SW 1271 (cell line): Measurements from ENCODE around the gene KCNQ1.

Experiments
- DNase-seq, 2 experiments: peaks; one replicate each; lab custom pipeline; 2025; lab: John Stamatoyannopoulos, UW

Gene KCNQ1, protein sequence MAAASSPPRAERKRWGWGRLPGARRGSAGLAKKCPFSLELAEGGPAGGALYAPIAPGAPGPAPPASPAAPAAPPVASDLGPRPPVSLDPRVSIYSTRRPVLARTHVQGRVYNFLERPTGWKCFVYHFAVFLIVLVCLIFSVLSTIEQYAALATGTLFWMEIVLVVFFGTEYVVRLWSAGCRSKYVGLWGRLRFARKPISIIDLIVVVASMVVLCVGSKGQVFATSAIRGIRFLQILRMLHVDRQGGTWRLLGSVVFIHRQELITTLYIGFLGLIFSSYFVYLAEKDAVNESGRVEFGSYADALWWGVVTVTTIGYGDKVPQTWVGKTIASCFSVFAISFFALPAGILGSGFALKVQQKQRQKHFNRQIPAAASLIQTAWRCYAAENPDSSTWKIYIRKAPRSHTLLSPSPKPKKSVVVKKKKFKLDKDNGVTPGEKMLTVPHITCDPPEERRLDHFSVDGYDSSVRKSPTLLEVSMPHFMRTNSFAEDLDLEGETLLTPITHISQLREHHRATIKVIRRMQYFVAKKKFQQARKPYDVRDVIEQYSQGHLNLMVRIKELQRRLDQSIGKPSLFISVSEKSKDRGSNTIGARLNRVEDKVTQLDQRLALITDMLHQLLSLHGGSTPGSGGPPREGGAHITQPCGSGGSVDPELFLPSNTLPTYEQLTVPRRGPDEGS

DNA sequence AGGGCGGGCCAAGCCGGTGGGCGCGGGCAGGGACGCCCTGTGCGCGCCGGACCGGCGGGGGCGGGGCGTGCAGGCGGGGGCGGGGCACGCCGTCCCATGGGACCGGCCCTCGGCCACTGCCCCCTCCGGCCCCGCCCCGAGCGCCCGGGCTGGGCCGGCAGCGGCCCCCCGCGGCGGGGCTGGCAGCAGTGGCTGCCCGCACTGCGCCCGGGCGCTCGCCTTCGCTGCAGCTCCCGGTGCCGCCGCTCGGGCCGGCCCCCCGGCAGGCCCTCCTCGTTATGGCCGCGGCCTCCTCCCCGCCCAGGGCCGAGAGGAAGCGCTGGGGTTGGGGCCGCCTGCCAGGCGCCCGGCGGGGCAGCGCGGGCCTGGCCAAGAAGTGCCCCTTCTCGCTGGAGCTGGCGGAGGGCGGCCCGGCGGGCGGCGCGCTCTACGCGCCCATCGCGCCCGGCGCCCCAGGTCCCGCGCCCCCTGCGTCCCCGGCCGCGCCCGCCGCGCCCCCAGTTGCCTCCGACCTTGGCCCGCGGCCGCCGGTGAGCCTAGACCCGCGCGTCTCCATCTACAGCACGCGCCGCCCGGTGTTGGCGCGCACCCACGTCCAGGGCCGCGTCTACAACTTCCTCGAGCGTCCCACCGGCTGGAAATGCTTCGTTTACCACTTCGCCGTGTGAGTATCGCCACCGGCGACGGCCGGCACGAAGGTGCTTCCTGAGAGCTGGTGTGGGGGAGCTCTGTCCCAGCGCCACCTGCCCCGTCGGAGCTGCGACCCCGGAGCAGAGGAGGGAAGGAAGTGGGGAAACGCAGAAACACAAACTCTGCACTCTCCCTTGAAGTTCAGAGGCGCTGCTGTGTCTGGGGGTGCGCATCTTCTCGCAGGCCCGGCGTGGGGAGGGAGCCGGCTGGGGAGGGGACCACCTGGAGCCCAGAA is at the start of gene KCNQ1:
KCNQ1 (plus strand) TSS at position 188 of the 925 bp plus-strand sequence; CDS start at position 279, 91 bp downstream.
- peak in 1 of 2 experiments; percentile 33 for DNase-seq

DNA sequence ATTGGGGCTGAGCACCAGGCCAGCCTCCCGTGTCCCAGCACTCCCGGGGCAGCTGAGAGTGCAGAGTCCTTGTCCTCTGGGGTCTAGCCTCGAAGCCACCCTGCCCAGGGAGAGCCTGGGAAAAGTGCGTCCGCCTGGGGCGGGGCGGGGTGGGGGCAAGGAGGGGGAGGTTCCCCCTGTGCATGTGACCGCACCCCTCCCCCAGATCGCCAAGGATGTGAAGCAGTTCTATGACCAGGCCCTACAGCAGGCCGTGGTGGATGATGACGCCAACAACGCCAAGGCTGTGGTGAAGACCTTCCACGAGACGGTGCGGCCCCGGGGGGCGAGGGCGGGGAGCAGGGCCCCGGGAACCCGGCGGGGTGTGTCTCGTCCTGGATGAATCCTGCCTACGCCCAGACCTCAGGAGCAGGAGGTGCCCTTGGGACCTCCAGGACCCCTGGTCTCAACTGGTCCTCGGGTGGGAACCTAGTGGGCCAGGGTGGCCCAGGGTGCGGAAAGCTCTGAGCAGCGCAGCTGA is 49.5 kb upstream of the KCNQ1 start:
- no peak for DNase-seq

DNA sequence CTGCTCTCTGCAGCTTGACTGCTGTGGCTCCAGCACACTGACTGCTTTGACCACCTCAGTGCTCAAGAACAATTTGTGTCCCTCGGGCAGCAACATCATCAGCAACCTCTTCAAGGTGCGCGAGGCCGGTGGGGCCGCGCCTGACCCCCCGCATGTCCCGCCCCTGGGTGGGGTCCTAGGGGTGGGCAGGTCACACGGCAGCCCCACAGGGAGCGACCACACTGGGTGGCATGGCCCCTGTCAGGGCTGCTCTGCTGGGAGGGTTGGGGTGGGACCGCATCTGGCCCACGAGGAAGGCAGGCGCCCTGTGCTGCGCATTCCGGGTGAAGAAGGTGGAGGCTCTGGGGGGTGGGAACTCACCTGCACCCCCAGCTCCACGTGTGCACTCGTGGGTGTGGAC is 49.0 kb upstream of the KCNQ1 start:
- DNase-seq = no peak

DNA sequence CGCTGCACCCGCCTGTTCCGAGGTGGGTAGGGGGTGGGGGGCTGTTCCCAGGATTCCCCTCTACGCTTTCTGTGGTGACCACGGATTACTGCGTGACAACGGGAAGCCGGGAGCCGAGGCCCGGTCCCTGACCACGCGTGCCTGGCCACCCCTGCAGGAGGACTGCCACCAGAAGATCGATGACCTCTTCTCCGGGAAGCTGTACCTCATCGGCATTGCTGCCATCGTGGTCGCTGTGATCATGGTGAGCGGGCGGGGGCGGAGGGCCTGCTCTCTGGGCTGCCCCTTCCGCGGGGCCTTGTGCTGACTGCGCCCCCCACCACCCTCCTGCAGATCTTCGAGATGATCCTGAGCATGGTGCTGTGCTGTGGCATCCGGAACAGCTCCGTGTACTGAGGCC is 48.3 kb upstream of the KCNQ1 start:
- DNase-seq = no peak

DNA sequence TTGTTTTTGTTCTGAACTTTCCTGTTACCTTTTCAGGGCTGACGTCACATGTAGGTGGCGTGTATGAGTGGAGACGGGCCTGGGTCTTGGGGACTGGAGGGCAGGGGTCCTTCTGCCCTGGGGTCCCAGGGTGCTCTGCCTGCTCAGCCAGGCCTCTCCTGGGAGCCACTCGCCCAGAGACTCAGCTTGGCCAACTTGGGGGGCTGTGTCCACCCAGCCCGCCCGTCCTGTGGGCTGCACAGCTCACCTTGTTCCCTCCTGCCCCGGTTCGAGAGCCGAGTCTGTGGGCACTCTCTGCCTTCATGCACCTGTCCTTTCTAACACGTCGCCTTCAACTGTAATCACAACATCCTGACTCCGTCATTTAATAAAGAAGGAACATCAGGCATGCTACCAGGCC is 47.8 kb upstream of the KCNQ1 start:
- no peak for DNase-seq

DNA sequence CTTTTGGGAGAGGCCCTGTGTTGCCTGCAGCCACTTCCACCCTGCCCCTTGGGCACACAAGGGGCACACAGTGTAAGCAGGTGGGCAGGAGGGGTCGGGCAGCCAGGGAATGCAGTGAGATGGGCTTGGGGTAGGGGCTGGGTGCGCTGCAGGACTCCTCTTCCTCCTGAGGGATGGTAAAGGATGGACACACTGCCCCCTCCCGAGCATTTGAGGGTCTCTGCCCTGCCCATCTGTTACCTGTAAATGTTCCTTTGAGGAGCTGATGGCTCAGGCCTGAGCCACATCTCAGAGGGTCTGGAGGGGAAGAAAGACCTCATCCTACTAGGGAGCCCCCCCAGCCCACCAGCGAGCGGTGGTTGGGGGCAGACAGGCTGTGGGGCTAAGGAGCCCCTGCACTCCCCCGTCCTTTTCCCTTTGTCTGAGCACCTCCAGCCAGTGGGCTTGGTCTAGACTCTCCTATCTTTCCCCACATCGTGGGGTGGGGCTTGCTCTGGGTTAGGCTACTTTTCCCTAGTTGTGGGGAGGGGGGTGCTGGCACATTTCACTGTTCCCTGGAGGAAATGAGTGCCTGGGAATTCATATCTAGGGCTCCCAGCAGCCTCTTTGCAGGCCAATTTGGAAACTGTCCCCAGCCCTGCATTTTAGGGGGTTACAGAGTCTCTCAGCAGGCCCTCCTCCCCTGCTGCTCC is 46.0 kb upstream of the KCNQ1 start:
- no peak for DNase-seq

DNA sequence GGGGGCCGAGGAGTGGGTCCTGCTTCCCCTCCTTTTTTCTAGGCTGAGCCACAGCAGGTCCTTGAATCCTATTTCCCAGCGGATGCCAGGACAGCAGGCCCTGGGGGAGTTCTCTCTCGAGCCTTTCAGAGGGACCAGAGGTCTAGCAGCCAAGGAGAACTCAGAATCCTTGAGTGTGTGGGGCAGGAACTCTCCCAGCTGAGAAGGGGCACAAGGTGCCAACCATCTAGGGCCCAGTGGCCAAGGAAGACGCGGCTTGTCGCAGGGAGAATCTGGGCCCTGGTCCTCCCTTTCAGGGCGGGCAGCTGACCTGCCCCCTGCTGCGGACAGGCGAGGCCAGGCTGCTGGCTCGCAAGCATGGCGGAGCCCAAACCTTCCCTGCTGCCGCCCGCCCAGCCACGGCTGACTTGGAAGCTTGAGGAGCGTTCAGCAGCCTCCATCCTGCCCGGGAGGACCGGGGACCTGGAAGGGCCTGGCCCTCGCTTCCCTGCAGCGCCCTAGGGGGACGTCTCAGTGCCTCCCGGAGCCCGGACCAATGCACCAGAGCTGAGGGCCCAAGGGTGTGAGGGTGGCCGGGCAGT is 45.2 kb upstream of the KCNQ1 start:
- DNase-seq = no peak

DNA sequence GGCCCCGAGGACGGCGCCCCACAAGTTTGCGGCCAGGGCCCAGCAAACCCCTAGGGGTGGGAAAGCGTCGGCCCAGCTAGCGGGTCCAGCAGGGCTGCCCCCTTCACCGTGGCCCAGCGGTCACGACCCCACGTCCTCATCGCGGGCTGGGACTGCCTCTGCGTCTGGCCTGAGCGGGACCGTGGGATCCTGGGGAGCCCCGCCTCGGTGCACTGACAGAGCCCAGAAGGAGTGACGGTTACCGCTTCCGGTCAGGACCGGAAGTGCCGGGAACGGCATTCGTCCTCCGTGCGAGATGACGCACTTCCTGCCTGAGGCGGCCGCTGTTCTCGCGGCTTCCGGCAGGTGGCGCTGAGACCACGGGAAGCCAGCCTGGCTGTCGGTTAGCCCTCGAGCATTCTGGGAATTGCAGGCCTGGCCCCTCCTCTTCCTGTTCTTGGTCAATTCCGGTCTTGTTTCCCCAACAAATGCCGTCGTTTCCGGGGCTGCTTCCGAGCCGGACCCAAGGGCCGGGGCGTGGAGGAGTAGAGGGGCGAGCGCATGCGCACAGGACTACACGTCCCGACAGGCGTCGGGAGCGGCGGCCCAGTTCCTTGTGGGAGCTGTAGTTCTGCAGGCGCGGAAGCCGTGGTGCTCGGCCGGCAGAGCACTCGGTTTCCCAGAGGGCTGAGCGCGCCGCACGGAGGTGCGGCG is 44.6 kb upstream of the KCNQ1 start, which contains the start of gene TSSC4:
TSSC4 (plus strand) TSS at position 682 of the 693 bp plus-strand sequence. CDS start 1,884 bp downstream, outside the sequence.
- peak; percentile 98 to 99 for DNase-seq

DNA sequence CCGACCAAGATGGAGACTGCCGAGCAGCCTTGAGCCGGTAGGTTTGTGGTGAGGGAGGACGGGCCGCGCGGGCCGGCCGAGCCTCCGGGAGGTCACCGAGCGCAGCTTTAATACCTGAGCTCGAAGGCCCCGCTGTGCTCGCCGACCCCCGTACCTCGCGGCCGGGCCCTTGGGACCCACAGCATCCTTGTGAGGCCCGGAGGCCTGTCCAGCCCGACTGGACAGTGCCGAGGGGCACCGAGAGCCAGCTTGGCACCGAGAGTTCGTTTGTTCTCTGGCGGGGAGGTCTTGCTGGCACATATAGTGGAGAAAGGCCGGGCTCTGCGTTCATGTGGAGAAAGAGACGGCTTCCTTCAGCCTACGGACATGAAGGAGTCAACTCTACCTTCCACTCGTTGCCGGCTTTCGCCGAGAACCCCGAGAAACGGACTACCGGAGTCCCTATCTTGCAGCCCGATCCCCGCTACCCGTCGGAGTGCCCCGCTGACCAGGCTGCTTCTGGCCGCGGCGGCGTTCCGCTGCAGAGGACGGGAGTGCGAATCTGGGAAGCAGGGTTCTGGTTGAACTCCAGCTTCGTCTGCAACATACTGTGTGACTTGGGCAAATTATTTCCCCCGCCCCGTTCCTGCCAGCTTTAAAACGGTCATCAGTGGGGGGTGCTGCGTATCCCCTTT is 43.9 kb upstream of the KCNQ1 start:
- no peak for DNase-seq

DNA sequence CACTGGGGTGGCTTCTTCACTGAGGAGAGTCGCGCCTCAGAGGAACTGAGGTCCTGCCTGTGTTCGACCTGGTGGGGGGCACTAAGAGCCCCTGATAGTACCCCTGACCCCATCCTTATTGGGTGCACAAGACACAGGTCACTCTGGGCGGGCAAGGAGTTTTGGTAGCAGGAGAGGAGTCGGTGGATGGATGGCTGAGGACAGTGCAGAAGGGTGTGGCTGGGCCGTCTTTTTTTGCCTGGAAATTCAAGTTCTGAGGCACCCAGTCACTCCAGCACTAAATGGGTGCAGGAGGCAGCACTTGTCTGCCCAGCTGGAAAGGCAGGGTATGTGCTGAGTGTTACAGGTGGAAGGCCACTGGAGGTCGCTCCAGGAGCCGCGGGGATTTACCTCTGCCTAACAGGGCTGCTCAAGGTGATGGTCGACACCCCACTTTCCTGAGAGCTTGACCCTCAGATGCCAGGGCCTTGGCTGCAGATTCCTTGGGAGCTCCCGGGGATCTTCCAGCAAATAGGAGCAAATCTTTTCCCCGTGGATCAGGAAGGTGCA is 43.3 kb upstream of the KCNQ1 start:
- no peak for DNase-seq

DNA sequence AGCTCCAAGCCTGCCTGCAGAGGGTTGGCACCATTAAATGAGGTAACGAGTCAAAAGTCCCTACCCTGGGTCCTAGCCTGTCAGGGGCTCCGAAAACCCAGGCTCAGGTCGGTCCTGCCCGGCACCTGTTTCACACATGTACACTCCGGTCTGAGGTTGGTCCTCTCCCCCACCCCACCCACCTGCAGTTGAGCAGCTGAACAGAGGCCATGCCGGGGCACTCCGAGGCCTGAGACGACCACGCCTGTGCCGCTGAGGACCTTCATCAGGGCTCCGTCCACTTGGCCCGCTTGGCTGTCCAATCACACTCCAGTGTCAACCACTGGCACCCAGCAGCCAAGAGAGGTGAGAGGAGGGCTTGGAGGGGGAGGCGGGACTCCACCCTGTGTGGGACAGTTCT is 42.7 kb upstream of the KCNQ1 start:
- no peak for DNase-seq

DNA sequence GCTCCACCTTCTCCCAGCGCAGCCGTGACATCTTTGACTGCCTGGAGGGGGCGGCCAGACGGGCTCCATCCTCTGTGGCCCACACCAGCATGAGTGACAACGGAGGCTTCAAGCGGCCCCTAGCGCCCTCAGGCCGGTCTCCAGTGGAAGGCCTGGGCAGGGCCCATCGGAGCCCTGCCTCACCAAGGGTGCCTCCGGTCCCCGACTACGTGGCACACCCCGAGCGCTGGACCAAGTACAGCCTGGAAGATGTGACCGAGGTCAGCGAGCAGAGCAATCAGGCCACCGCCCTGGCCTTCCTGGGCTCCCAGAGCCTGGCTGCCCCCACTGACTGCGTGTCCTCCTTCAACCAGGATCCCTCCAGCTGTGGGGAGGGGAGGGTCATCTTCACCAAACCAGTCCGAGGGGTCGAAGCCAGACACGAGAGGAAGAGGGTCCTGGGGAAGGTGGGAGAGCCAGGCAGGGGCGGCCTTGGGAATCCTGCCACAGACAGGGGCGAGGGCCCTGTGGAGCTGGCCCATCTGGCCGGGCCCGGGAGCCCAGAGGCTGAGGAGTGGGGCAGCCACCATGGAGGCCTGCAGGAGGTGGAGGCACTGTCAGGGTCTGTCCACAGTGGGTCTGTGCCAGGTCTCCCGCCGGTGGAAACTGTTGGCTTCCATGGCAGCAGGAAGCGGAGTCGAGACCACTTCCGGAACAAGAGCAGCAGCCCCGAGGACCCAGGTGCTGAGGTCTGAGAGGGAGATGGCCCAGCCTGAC is 41.7 kb upstream of the KCNQ1 start:
- no peak for DNase-seq

DNA sequence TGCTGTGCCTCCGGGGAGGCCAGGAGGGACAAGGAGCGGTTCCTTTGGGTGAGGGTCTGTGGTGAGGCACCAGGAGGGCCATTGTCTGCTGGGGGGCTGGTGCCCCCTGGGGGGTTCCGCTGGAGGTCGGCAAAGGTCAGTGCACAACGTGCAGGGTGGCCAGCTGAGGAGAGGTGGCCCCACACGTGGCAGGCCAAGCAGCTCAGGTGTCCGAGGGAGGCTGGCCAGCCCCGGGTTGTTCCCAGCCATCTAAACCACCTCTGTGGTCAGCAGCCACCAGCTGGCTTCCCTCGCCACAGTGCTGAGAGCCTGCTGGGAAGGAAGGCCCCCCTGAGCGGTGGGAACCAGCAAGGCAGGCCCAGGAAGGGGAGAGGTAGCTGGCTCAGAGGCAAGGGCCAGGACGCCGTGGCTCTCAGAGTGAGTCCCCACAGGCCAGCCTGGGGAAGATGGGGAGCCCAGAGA is 40.0 kb upstream of the KCNQ1 start:
- no peak for DNase-seq

DNA sequence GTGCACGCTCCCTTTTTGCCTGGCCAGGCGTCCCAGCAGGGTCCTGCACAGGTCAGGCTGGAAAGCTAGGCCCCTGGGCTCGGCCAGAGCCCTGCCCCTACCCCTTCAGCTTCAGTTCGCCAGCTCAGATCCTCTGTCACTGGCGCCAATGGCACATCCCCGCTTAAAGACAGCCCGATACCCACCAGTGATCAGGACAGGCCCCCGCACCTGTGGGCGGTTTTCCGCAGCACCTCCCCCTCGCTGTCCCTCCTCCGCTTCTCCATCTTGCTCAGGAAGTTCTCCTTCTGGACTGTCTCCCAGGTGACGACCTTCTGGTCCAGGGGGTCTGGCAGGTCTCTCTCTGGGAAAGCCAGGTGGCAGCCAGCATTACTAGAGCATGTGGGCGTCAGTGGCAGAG is 38.4 kb upstream of the KCNQ1 start:
- no peak for DNase-seq

DNA sequence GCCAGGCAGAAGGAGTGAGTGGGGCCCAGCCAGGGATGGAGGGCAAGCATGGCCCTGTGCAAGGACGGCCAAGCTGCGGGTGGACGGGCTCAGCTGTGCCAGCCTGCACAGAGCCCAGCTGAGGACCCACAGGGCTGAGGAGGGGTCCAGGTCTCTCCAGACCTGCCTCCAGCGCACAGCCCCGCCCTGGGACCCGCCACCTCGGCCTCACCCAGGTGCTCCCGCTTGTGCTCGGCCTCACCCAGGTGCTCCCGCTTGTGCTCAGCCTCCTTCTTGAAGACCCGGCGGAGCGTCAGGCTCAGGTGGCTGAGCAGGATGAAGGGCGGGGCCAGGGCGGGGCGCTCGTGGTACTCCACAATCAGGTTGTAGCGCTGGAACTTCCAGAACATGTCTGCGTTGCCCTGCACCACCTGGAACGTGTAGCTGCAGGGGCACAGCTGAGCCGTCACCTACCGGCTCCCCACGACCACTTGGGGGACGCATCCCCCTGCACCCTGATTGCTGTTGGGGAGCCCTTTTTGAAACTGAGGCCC is 37.9 kb upstream of the KCNQ1 start:
- no peak for DNase-seq

DNA sequence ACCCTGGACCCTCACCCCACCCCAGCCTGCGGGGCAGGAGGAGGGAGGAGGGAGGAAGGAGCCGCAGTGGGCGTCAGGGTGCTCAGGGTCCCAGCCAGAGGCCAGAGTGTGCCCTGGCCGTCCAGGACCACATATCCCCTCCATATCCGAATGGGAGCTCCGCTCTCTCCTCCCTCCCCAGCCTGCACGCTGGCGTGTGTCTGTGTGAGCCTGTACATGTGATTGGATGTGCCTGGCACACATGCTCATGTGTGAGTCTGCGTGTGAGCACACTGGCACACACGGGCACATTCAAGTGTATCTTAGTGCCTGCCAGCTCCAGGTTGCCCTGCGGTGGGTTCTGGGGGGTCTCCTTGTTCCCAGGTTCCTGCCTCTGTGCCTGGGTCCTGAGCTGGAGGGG is 36.1 kb upstream of the KCNQ1 start:
- DNase-seq = no peak

DNA sequence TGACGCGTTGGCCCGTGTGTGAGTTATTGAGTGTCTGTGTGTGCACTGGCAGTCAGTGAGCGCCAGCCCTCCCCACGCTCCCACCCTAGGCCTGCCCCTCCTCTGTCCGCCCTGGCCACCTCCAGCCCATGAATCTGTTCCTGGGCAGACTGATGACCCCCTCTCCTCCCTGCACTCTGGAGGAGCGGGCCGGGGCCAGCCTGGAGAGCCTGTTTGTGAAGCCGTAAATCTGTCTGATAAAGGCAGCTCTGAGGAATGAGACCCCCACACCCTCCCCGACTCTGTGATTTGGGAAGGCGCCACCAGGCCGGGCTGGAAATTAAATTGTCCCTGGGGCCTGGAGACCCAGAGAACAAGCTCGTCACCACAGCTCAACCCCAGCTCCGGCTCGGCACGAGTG is 35.7 kb upstream of the KCNQ1 start:
- DNase-seq = no peak
